HG03457 (cell line): ENCODE results near the gene AKR1E2.

Source experiments
- ATAC-seq: cut with Tn5 transposase; IDR thresholded peaks from one replicate; pipeline ENCODE4 v1.9.1; 2021; ENCODE audit warnings: moderate number of reproducible peaks; ENCODE audit not compliant: unreplicated experiment

Gene AKR1E2

DNA sequence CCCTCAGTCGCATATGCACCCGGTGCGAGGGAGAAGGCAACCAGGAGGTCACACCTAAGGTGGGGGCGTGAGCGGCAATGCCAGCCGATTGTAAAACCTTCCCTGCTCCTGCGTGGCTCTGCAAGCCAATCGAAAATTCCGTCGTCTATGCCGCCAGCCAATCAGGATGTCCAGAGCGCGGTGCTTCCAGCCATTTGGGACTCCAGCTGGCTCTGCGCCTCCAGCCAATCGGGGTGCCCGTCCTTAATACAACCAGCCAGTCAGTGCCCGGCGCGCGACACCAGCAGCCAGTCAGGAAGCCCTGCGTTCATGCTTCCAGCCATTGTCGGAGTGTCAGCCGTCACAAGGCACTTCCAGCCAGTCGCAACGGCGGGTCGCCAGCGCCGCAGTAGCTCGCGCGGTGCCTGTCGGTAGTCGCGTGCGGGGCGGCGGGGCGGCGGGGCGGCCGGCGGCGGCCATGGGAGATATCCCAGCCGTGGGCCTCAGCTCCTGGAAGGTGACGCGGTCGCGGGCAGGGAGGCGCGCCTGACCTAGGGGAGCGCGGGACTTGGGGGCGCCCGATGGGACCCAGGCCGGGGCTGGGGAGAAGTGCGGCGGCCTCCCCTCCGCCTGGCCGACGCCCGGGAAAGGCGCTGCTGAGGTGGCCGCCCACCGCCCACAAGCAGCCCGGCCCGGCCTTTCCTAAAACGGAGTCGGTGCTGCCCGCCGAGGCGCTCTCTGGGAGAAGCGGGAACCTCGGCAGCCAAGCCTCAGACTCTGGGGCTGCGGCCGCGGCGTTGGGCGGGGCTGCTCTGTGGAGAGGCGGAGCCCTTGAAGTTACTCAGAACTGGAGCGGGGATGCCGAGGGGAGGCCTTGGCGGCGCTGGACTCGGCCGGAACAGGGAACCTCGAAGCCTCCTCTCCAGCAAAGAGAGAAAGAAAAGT is at the start of gene AKR1E2:
TSS of gene AKR1E2 (plus strand) at position 340 of the 924 bp plus-strand sequence. CDS start at position 458, 118 bp downstream.
- ATAC-seq: peak; percentile 60

DNA sequence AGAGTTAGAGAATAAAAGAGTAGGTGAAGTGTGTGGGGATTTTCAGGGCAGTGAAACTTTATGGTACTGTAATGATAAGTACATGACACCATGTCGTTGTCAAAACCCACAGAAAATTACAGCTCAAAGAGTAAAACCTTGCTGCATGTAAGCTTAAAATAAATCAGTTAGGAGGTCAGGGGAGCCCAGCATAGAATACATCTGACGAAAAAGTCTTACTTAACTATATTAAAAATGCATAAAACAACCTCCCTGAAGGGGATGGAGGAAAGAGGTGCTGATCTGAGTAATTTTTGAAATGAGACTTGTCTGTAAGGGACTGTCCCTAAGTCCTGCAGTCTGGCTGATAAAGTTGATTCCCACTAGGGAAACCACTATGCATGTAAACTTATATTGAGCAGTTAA is 49.8 kb upstream of the AKR1E2 start:
- no peak for ATAC-seq

DNA sequence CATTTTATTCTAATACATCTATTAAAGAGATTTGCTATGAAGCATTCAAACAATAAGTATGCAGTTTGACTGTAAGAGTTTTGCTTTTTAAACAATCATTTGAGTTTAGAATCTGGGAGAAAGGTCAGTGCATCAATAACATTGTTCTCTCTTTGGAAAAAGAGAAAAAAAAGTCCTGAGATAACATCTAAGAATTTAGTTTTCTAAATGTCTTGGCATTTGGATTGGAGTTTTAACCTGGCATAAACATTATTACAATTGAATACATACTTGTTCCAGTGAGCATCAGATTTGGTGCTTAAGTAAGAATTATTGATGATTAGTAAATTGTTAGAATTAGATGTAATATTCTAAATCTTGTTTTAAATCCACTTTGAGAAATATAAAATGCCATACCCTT is 47.2 kb upstream of the AKR1E2 start:
- ATAC-seq: no peak

DNA sequence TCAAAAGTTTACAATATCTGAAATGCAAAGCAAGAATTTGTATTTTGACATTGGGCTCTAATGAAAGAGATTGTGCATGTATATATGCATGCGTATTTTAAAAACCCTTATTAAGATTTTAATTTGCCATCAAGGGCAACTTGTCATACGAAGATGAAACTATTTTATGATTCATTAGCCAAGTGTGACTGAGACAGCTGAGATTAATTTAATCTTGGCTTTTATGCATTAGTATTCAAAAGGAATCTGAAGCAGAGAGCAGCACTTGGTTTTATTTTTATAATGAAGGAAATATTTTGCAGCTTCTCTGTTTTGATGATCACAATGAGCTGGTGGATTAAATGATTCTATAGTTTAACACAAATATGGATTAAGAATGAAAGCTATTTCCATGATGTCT is 45.9 kb upstream of the AKR1E2 start:
- no peak for ATAC-seq

DNA sequence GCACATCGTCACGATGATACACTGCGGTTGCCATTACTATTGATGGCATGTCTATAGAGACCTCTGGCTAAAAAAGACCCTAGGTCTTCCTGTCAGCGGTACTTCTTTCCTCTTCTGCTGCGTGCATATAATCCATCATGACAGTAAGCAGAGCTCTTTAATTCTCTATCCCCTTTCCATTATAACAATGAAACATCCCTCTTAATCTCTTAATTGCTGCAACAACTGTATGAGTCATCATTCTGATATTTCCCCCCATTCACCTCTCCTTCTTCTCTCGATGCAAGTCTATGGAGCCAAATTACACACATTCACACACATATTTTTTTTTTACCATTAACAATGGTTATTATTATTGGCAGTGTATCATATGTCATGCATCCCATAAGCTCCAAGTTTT is 45.2 kb upstream of the AKR1E2 start:
- ATAC-seq: no peak

DNA sequence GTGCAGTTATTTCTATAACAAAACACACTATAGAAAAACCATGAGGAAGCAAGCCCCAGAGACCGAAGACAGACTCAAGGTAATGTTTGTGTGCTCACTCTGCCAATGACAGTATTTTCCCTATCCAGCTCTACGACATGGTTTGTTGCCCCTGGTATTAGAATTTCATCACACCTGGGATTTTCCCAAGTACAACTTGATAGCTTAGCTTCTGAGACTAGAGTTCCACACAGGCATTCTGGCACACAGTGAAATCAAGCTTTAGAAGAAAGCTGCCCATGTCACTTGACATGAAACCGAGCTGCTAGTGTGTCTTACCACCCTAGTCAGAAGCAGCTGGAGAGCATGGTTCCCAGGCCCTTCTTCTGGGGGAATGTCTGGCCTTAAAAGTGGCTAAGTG is 44.1 kb upstream of the AKR1E2 start:
- no peak for ATAC-seq

DNA sequence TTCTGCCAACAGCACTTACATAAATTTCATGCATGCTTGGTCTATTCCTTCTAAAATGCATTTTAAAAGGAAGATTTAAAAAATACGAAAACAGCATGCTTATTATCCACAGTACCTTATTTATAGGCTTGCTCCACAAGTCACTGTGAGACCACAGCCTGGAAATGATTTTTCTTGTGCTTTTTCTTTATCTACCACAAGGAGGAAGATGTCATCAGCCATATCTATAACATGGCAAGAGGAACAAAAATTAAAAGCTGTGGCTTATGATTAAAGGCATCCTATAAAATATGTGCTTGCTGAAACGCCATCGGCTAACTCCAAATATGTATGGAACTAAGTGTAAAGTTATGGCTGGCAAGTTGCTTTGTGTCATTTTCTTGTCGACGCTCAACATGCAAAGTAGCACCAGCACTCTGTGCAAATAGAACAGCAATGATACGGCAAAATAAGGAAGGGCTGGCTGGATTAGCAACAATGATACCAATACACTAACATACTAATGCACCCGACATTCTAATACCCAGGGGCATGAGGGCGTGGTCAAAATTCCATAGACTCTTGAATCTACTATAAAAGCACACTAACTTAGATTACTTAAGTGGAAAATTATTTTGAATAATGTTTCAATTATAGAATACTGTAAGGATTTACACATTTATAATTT is 41.2 kb upstream of the AKR1E2 start:
- no peak for ATAC-seq

DNA sequence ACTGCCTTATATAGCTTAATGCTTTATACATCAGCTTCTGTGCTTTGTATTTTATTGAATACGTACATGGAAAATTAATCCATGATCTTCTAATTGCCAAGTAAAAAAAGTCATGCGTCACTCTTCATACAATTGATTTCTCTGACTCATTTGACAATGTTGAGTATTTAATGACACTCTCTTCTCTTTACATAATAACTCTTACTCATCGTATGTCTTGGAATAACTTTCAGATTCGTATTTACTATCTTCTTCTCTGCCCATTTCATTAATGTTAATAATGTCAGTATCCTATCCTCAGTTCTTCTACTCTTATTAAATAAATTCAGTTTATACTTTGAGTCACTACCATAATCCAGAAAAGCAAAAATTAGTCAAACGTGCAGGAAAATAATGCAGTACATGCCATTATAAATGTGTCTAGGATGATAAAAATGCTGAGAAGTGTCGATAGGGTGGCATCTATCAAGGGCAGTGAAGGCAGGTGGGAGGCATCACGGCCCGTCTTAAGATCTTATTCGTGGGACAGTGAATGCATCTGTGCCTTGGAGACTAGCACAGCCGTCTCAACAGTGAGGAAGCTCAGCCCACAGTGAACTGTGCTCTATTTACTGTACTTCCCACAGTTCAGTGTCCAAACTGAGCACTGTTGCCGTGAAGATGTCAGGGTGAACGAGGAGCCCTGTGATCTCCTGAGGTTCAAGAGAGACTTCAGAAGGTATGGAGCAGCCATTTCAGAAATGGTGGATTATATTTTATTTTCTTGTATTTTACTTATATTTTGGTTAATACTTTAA is 39.8 kb upstream of the AKR1E2 start:
- no peak for ATAC-seq

DNA sequence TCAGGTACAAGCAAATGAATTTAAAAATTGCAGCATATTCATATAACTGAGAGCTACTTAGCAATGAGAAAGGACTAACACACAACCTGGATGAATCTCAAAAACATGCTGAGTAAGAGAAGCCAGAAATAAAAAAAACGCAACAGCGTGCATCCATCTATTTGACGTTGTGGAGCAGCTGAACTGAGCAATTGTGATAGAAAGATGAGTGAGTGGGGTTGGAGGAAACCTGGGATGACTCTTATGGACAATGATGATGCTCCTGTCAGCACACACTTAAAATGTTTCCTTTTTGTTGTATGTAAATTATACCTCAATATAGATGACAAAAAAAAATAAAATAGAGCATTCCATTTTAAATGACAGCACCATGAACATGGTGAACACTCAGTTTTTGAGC is 36.0 kb upstream of the AKR1E2 start:
- ATAC-seq: no peak

DNA sequence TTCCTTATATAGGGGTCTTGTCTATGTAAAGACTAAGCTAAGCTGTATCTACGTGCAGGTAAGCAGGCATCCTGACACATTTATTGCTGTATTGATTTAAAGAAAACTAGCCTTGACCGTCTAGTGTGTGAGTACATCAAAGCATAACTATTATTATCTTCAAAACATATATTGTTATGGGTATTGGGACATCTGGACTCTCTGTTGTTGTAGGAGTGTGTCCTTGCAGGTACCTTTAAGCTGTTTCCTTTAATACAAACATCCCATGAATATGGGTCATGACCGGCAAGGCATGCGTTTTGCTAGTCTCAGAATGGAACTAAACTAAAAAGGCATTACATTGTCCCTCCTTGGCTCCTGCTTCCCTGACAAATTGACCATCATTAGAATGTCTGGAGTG is 35.1 kb upstream of the AKR1E2 start:
- no peak for ATAC-seq

DNA sequence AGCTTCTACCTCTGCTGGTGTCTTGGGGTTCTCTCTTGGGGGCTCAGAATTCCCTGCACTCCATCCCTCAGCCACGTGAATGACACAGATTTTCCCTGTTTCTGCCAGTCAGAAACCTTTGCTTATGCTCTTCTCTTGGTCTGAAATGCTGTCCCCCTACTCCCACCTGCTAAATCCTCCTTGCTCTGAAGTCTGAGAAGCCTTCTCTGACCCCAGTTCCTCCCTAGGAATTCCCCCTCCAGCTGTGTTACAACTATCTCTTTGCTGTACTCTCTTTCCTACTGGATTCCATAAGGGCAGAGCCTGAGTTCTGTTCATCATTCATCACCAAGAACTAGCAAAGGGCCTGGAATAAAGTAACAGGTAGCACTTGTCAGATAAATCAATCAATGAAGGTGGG is 33.6 kb upstream of the AKR1E2 start:
- no peak for ATAC-seq

DNA sequence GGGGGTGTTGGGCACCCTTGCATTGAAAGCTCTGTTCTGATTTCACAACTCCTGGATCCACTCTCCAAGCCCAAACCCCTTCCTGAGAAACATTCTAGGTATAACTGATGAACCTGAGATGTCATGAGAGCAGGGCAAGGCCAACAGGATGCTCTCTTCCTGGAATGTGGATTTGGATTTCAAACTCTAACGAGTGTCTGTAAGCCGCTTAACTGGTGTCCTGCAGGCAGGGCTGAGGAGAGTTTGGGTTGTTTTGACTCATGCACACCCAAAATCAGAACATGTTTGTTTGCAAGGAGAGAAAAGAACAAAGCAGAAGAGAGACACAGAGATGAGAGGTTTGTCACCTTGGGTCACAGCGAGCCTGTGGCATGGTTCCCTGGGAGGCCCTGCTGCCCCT is 24.6 kb upstream of the AKR1E2 start:
- ATAC-seq: no peak

DNA sequence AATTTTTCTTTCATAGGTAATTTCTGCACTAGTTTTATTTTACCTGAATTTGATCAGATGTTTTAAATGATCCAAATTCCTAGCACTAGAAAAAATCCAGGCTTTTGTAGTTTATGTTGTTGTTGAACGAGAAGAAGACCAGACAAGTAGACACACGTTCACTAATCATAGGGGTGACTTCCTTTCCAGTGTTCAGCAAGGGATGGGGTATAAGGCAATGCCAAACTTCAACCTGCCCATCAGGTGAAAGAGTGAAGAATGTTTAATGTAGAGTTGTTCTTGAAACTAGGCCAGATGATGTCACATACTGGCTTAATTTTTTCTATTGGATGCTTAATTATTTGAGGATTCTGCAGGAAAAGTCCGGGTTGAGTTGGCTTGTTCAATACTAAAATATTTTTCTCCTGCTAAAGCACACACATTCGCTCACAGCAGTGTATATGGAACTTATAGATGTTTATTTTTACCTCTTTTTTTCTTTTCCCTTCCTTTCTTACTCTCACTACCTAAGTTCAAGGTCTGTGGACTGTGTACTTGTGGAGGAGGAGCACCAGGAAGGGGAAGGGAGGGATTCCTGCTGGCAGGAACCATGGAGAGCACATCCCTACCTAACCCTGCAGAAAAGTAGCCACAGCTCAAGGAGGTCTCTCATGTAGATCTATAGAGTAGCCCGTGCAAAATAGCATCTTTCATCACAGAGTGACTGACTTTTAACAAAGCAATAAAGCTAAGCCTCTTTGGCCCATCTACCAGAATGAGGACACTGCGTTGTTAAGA is 23.1 kb upstream of the AKR1E2 start:
- ATAC-seq: no peak

DNA sequence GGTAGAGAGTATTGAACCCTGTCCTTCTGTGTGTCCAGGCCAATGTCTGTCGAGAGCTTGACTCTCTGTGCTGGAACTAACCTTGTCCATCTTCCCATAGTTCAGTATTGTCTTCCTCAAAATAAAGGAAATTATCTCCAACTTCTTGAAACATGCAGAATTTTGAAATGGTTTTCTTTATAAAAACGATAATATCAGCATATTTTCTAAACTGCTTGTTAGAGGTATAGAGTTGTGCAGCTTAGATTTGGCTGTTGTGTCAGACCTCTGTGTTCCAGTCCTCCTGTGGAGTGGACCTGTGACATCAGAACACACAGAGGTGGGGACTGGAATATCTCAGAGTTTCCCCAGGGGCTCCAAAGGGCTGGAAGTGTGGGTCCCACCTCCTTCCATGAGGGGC is 22.2 kb upstream of the AKR1E2 start:
- ATAC-seq: no peak

DNA sequence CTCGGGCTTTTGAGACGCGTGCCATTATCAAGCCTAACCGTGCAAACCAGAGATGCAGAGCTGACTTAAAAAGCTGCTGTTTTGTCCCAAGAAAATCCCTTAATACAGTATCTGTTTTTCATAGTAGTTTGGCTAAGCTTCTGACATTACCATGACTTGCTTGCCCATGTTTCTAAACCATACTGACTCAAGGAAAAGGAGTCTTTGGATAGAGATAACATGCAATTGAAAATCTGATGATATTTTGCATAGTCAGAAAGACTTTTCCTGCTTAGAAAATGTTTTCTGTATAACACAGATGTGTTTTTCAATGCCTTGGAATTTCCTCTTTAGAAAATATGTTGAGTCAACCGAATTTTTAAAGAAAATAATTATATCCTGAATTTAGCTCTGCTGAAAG is 21.5 kb upstream of the AKR1E2 start:
- no peak for ATAC-seq

DNA sequence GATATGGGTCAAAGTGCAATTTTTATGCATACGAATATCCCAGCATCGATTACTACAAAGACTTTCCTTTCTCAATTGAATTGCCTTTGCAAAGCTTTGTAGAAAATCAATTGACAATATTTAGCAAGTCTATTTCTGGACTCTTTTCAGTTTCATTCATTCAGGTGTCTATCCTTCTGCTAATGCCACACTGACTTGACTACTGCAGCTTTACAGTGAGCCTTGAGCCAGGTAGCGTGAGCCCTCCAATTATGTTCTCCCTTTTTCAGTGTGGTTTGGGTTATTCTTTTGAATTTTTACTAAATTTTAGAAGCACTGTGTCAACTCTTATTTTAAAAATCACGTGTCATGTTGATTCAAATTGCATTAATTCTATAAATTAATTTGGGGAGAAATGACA is 19.5 kb upstream of the AKR1E2 start:
- ATAC-seq: no peak

DNA sequence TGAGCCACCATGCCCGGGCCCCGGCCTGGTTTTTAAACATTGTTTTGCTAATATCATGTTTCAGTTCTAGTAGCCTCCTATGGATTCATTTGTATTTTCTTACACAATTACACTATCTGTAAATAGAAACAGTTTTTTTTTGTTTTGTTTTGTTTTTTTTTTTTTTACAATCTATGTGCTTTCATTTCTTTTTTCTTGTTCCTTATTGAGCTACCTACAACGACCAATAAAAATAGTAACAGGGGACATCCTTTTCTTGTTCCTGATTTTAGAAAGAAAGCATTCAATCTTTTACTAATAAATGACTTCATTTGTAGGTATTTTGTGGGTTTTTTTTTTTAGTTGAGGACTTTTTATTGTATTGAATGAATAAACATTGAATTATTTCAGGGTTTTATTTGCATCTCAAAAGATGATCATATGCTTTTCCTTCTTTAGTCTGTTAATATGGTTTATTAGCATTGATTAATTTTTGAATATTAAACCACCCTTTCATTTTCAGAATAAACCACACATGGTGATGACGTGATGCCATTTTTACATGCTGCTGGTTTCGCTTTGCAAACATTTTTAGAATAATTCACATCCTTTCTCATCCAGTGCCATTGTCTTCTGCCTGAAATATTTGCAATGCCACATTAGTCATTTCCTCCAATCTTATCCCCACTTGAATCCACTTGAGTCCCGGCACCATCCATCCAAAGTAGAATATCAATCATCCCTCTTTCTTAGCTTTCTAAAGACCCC is 18.1 kb upstream of the AKR1E2 start:
- ATAC-seq: peak; percentile 46

DNA sequence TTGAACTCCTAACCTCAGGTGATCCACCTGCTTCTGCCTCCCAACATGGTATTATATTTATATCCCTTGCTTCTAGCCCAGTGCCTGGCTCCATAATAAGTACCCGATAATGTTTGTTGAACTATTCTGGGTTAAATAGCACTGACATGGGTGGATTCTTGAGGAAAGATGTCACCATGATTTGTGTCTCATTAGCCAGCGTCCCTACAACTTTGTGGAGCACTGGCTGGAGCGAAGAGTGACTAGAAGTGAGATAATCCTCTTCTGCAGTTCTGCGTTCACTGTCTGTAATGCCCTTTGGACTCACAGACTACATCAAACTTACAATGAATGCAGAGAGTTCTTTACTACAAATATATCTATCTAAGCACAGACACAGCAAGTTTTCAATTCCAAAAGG is 16.9 kb upstream of the AKR1E2 start:
- ATAC-seq: no peak

DNA sequence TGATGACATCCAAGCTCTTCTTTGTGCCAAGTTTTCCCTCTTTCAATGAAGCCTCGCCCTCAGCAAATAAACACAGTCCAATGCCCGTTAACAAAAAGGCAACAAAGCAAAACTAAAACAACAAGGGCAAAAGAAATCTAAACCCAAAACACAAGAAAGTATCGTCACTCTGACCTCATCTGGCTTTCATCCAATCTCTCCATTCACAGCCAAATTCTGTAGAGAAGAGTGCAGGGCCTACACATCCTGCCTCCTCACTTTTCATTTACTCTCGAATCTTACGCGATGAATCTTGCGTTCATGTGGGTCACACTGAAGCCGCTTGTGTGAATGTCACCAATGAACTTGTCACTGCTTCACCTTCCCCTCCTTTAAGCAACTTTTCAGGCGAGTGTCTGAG is 15.9 kb upstream of the AKR1E2 start:
- no peak for ATAC-seq

DNA sequence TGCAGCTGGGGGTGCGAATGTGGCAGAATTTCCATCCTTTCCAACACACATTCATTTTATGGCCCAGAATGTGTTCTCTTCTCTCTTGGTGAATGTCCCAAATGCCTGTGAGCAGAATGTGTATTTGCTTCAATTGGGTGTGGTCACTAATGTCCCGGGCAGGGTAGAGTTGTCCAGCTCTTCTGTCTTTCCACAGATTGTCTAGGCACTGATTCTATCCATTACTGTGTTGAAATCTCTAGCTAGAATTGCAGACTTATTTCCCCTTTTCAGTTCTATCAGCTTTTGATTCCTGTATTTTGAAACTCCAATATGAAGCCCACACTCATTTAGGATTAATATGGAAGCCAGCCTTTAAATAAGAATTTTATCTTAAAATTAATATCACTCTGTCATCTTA is 14.0 kb upstream of the AKR1E2 start:
- no peak for ATAC-seq
